Activated naive CD8-positive, alpha-beta T cell treated with anti-CD3 and anti-CD28 coated beads, Interleukin-2, amount 10 ng/mL, durations not matched to agents 7 days and 5 days (primary cell): ENCODE results near the gene BTN1A1. TPM values are rescaled to one million over a fixed set of nuclear protein-coding genes. Genes with fewer than 3 reads are reported as not detected.
A peak's percentile ranks its signal among the peaks of the same experiment; 100 is the strongest.

Experiments used
- ATAC-seq: fragments of 150-1000 bp; cut with Tn5 transposase; one replicate; pipeline ENCODE4 v1.10.0; 2021; ENCODE audit warnings: low read depth, moderate library complexity
- POLR2A ChIA-PET: fragments of 350-600 bp; sonication (Branson Sonifier 250); formaldehyde crosslinking; loops from one replicate; lab custom pipeline; 2021; ENCODE audit warnings: antibody characterized with exemption; lab: Charles Lee
- DNase-seq: peaks from one replicate; pipeline ENCODE4 v3.0.0; 2021
- H3K27ac Mint-ChIP-seq: one replicate; pipeline ENCODE4 v1.8.0; 2022; ENCODE audit warnings: mild to moderate bottlenecking, mixed read lengths
- H3K27me3 Mint-ChIP-seq: one replicate; pipeline ENCODE4 v1.8.0; 2022; ENCODE audit warnings: mild to moderate bottlenecking, moderate library complexity, mixed read lengths
- H3K36me3 Mint-ChIP-seq: one replicate; pipeline ENCODE4 v1.8.0; 2021; ENCODE audit warnings: mild to moderate bottlenecking, mixed read lengths
- H3K4me1 Mint-ChIP-seq: one replicate; pipeline ENCODE4 v1.8.0; 2021; ENCODE audit warnings: mixed read lengths
- H3K4me3 Mint-ChIP-seq: one replicate; pipeline ENCODE4 v1.8.0; 2022; ENCODE audit warnings: mild to moderate bottlenecking, moderate library complexity, mixed read lengths
- H3K9me3 Mint-ChIP-seq: one replicate; pipeline ENCODE4 v1.8.0; 2021; ENCODE audit warnings: mixed read lengths
- total RNA-seq, 2 experiments: library from RNA; stranded (reverse); gene quantifications; one replicate each; pipeline ENCODE4 v1.2.3, GENCODE V29; 2021

BTN1A1 gene
- total RNA-seq, 2 experiments from 2014 or later: 0.11 TPM; not detected in 1

- H3K27me3 Mint-ChIP-seq: no peaks in the 10 kb centered on the region
- no peak overlapping the region for H3K27ac Mint-ChIP-seq
- POLR2A ChIA-PET: no interaction called here
- H3K4me3 Mint-ChIP-seq: no peak overlapping the region
- peaks cover 5% of the 10 kb centered on the region for H3K36me3 Mint-ChIP-seq
- ATAC-seq (no peak), DNase-seq (no peak)
- H3K9me3 Mint-ChIP-seq: peaks cover 11% of the 10 kb centered on the region
- peaks cover 3% of the 10 kb centered on the region for H3K4me1 Mint-ChIP-seq
Measured at GRCh38 chr6:26483727-26484126, 16.4 kb upstream of the BTN1A1 start.

DNA sequence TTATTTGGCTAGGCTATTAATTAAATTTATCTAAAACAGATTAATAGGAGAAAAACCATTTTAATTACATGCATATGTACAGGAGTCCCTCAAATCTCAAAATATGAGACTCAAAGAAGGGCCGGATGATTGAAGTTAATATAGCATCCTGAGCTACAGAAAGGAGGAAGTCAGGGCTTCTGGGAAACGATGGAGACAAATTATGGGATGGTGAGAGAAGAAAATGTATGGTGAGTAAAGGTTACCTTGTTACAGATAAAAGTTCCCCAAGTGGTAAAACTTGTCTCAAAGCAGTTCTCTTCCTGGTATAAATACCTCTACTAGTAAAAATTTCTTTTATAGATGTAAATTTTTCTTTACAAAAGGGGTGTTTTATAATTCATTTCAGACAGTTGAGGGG lies 15.9 kb upstream of the BTN1A1 start:
- Mint-ChIP-seq H3K4me1 (peaks cover 3% of the 10 kb centered on the region), H3K27me3 (no peaks in the 10 kb centered on the region), H3K9me3 (peaks cover 11% of the 10 kb centered on the region), H3K4me3 (no peak overlapping the region), H3K27ac (no peak overlapping the region), H3K36me3 (peaks cover 6% of the 10 kb centered on the region)
- POLR2A ChIA-PET: interaction anchor here (0.6 kb wide), 1 partner anchor 211 kb away, joined by 3 read pairs; a partner anchor contains a TSS
- ATAC-seq (no peak), DNase-seq (no peak)

DNA sequence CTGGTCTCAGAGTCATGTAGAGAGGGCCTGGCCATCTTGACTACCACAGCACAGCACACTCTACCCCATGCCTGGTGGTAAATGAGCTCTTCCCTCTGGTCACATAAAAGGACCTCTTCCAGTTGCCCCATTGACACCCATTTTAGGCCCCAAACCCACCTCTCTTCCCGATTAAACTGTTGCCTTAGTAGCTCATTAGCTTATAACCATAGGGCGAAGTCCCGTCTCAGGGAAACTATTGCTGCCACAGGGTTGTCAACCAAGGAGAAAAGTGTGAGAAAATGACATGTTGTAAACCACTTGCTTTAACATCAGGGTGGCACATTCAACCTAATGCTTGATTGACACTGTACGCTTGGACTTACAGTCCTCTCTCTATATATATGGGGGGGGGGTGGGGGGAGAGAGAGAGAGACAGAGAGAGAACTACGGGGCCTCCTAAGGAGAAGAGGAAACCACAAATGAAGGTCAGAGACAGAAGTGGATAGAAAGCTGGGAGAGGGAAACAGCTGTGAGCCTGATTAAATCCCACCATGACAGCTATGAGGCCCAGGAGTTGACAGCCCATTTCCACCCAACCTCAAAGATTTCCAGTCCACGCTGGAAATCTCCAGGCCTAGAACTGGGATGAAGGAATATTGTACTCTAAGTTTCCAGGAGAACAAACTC lies 14.9 kb upstream of the BTN1A1 start:
- no peak for ATAC-seq
- peaks cover 11% of the 10 kb centered on the region for H3K9me3 Mint-ChIP-seq
- H3K4me3 Mint-ChIP-seq: no peak overlapping the region
- DNase-seq: no peak
- H3K27ac Mint-ChIP-seq: no peak overlapping the region
- H3K36me3 Mint-ChIP-seq: peaks cover 6% of the 10 kb centered on the region
- peaks cover 4% of the 10 kb centered on the region for H3K4me1 Mint-ChIP-seq
- H3K27me3 Mint-ChIP-seq: no peaks in the 10 kb centered on the region
- POLR2A ChIA-PET: interaction anchor here (0.9 kb wide), 1 partner anchor 11 kb away, joined by 4 read pairs; no protein-coding TSS in a partner anchor

DNA sequence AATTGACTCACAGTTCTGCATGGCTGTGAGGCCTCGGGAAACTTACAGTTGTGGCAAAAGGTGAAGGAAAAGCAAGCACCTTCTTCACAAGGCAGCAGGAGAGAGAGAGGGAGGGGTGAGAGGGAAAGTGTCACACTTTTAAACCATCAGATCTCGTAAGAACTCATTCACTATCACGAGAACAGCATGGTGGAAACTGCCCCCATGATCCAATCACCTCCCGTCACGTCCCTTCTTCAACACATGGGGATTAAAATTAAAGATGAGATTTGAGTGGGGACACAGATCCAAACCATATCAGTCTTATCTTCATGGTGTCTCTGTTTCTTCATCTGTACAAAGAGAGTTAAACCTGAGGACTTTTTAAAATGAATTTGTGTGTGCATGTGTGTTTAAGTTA lies 13.7 kb upstream of the BTN1A1 start:
- Mint-ChIP-seq H3K27me3 (no peaks in the 10 kb centered on the region), H3K4me3 (no peak overlapping the region), H3K27ac (no peak overlapping the region), H3K9me3 (peaks cover 11% of the 10 kb centered on the region), H3K4me1 (peaks cover 3% of the 10 kb centered on the region), H3K36me3 (peaks cover 6% of the 10 kb centered on the region)
- POLR2A ChIA-PET: no interaction called here
- no peak for ATAC-seq
- DNase-seq: no peak

DNA sequence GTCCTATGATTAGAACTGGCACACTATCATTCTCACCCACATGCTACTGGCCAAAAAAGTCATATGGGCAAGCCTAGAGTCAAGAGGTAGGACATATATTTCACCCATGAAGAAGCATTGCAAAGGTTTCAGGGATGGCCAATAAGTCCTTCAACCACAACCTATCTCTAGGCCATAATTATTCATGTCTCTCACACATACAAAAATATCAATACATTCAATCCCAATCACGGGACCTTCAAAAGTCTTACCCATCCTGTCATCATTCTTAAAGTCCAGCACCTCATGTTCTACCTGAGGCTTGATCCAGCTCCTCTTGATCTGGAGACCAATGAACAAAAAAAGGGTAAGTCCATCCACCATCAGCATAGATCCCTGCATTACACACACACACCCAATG lies 12.6 kb upstream of the BTN1A1 start:
- ATAC-seq: no peak
- Mint-ChIP-seq H3K9me3 (peaks cover 11% of the 10 kb centered on the region), H3K27me3 (no peaks in the 10 kb centered on the region), H3K4me3 (no peak overlapping the region), H3K4me1 (peaks cover 3% of the 10 kb centered on the region), H3K27ac (no peak overlapping the region), H3K36me3 (peaks cover 6% of the 10 kb centered on the region)
- no peak for DNase-seq
- POLR2A ChIA-PET: interaction anchor here (1.1 kb wide), 1 partner anchor 13 kb away, joined by 3 read pairs; no protein-coding TSS in a partner anchor

DNA sequence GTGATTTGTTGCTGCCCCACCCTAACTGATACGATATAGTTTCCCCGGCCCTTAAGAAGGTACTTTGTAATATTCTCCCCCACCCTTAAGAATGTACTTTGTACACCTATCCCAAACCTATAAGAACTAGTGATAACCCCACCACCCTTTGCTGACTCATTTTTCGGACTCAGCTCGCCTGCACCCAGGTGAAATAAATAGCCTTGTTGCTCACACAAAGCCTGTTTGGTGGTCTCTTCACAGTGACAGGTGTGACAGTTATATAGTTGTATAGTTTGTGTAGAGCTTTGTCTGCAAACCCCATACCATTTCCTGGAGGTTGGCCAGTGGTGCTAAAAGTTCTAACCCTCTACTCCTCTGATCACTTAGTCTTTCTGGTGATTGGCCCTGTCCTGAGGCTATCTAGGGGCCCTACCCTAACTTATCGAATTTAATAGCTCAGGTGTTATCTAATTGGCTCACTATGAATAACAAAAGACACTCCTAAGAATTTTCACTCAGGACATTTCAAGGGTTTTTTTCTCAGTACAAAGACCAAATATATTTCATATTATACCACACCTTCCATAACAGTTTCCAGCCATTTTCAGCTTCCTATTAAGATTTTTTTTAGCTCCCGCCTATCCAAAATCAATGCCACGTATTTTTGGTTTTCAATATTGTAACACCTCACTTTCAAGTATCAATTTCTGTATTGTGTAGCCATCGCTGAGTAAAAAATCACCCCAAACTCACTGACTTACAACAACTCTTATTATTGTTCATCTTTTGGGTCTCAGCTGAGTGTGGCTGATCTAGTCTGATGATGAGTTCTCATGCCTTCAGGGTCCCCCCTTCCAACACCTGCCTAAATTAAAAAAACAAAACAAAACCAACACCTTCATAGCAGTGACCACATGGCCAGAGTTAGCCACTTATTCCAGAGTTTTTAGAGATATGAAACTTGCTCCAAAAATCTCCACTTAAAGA lies 9.8 kb upstream of the BTN1A1 start:
- ATAC-seq (no peak), DNase-seq (no peak)
- H3K9me3 Mint-ChIP-seq: peaks cover 11% of the 10 kb centered on the region
- no peak overlapping the region for H3K4me3 Mint-ChIP-seq
- POLR2A ChIA-PET: interaction anchor here (1.1 kb wide), 1 partner anchor 11 kb away, joined by 3 read pairs; no protein-coding TSS in a partner anchor
- H3K36me3 Mint-ChIP-seq: peaks cover 6% of the 10 kb centered on the region
- H3K4me1 Mint-ChIP-seq: peaks cover 20% of the 10 kb centered on the region
- no peak overlapping the region for H3K27ac Mint-ChIP-seq
- H3K27me3 Mint-ChIP-seq: no peaks in the 10 kb centered on the region

- H3K4me1 Mint-ChIP-seq: peaks cover 20% of the 10 kb centered on the region
- H3K4me3 Mint-ChIP-seq: no peak overlapping the region
- H3K27ac Mint-ChIP-seq: no peak overlapping the region
- peaks cover 5% of the 10 kb centered on the region for H3K27me3 Mint-ChIP-seq
- peaks cover 6% of the 10 kb centered on the region for H3K36me3 Mint-ChIP-seq
- no peak for DNase-seq
- POLR2A ChIA-PET: interaction anchor here (0.6 kb wide), 1 partner anchor 46 kb away, joined by 3 read pairs; no protein-coding TSS in a partner anchor
- ATAC-seq: no peak
- H3K9me3 Mint-ChIP-seq: peaks cover 9% of the 10 kb centered on the region
Measured at GRCh38 chr6:26491604-26492003, 8.5 kb upstream of the BTN1A1 start.

- DNase-seq (no peak), ATAC-seq (peak; percentile 71)
- Mint-ChIP-seq H3K27ac (peak overlapping the region; percentile 9), H3K27me3 (peaks cover 5% of the 10 kb centered on the region), H3K4me3 (no peak overlapping the region), H3K36me3 (peaks cover 1% of the 10 kb centered on the region), H3K9me3 (no peaks in the 10 kb centered on the region), H3K4me1 (peaks cover 23% of the 10 kb centered on the region)
- POLR2A ChIA-PET: interaction anchor here (0.6 kb wide), 1 partner anchor 165 kb away, joined by 3 read pairs; no protein-coding TSS in a partner anchor
Measured at GRCh38 chr6:26493258-26493657, 6.8 kb upstream of the BTN1A1 start.

DNA sequence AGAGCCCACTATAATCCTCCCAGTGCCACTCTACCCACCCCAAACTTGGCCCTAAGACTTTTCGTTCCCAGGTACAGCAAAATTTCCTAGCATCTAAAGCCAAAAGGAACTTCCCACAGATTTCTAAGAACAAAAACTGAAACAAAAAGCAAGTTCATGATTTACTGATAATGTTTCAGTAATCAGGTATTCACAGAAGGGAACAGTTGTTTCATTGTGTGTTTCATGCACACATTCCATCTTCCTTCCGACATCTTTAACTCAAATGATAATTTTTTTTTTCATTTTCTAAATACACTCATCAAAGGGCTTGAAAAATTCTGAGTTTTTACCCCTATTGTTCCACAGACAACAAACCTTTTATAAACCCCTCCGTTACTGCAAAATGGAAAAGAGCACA lies 6.0 kb upstream of the BTN1A1 start:
- POLR2A ChIA-PET: interaction anchor here (1.0 kb wide), 1 partner anchor 20 kb away, joined by 5 read pairs; no protein-coding TSS in a partner anchor
- H3K9me3 Mint-ChIP-seq: no peaks in the 10 kb centered on the region
- ATAC-seq: no peak
- no peaks in the 10 kb centered on the region for H3K36me3 Mint-ChIP-seq
- H3K27ac Mint-ChIP-seq: peak overlapping the region; percentile 70
- no peak for DNase-seq
- peak overlapping the region; percentile 52 for H3K4me3 Mint-ChIP-seq
- peaks cover 23% of the 10 kb centered on the region for H3K4me1 Mint-ChIP-seq
- peaks cover 5% of the 10 kb centered on the region for H3K27me3 Mint-ChIP-seq

DNA sequence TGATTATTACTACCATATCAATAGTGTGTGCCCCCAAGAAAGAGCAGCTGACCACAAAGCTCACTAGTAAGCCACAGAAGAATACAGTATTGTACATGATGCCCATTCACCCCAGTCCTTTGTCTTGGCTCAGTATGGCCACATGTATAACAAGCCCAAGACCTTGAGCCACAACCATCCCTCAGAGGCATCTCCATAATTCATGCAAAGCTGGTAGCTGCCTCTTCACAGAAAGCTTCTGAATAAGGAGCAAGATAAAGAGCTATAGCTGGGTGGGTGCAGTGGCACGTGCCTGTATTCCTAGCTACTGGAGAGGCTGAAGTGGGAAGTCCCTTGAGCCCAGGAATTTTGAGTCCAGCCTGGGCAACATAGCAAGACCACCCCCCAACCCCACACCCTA lies 4.8 kb upstream of the BTN1A1 start:
- POLR2A ChIA-PET: interaction anchor here (0.6 kb wide), 1 partner anchor 138 kb away, joined by 3 read pairs; no protein-coding TSS in a partner anchor
- peaks cover 25% of the 10 kb centered on the region for H3K4me1 Mint-ChIP-seq
- peaks cover 5% of the 10 kb centered on the region for H3K27me3 Mint-ChIP-seq

GRCh38 chr6:26497610-26498009 lies 2.5 kb upstream of the BTN1A1 start:
- DNase-seq (no peak), ATAC-seq (no peak)
- Mint-ChIP-seq H3K27ac (no peak overlapping the region), H3K4me3 (no peak overlapping the region), H3K27me3 (peaks cover 22% of the 10 kb centered on the region), H3K36me3 (no peaks in the 10 kb centered on the region), H3K4me1 (peaks cover 38% of the 10 kb centered on the region), H3K9me3 (no peaks in the 10 kb centered on the region)
- POLR2A ChIA-PET: no interaction called here

More for the DNA sequence above, 4.8 kb upstream of the BTN1A1 start:
- H3K9me3 Mint-ChIP-seq: no peaks in the 10 kb centered on the region
- no peaks in the 10 kb centered on the region for H3K36me3 Mint-ChIP-seq
- H3K4me3 Mint-ChIP-seq: no peak overlapping the region
- ATAC-seq: no peak
- no peak overlapping the region for H3K27ac Mint-ChIP-seq
- no peak for DNase-seq

- Mint-ChIP-seq H3K36me3 (no peaks in the 10 kb centered on the region), H3K27ac (peak overlapping the region; percentile 70), H3K27me3 (peaks cover 45% of the 10 kb centered on the region), H3K4me3 (peak overlapping the region; percentile 84), H3K4me1 (peaks cover 20% of the 10 kb centered on the region), H3K9me3 (no peaks in the 10 kb centered on the region)
- POLR2A ChIA-PET: interaction anchor here (1.9 to 2.0 kb wide), 2 partner anchors 27 to 37 kb away, joined by 5 to 7 read pairs; partner anchors contain the start of gene HMGN4
- peak; percentile 50 for DNase-seq
- ATAC-seq: peak; percentile 63
Measured at GRCh38 chr6:26501482-26501986, 1.4 kb downstream of the BTN1A1 start.

GRCh38 chr6:26502165-26502564 lies 2.1 kb downstream of the BTN1A1 start:
- H3K9me3 Mint-ChIP-seq: no peaks in the 10 kb centered on the region
- ATAC-seq: no peak
- peaks cover 49% of the 10 kb centered on the region for H3K27me3 Mint-ChIP-seq
- no peak overlapping the region for H3K27ac Mint-ChIP-seq
- H3K36me3 Mint-ChIP-seq: no peaks in the 10 kb centered on the region
- peak overlapping the region; percentile 84 for H3K4me3 Mint-ChIP-seq
- POLR2A ChIA-PET: interaction anchor here (0.6 to 2.0 kb wide), 3 partner anchors 28 to 622 kb away, joined by 3 to 7 read pairs (median 5); partner anchors contain the start of gene HMGN4
- peaks cover 20% of the 10 kb centered on the region for H3K4me1 Mint-ChIP-seq
- DNase-seq: no peak
